ENCODE data around the gene CAMSAP2. TPM values are rescaled to one million over a fixed set of nuclear protein-coding genes. Genes with fewer than 3 reads are reported as not detected.
A peak's percentile ranks its signal among the peaks of the same experiment; 100 is the strongest.

Gene CAMSAP2
- total and polyA plus RNA-seq, 5 donors, result 6.9 to 39.5 (median 36.0) TPM

- H3K4me1 ChIP-seq (ENCODE audit: control insufficient read depth, insufficient read depth, low read length), result no peaks in the 10 kb centered on the region
- H3K9me3 ChIP-seq (ENCODE audit: control insufficient read depth, low read length), result no peaks in the 10 kb centered on the region
- intact Hi-C loops (cut with DNase I), result no loop called here
- ATAC-seq (no peak), DNase-seq (no peak)
- H3K27me3 ChIP-seq (ENCODE audit: control insufficient read depth, insufficient read depth), result no peaks in the 10 kb centered on the region
- WGBS, result 85% methylated on average over 2 of the region's 2 CpGs
- no peak overlapping the region for H3K4me3 ChIP-seq (ENCODE audit: low read length)
- no peak overlapping the region for H3K27ac ChIP-seq (ENCODE audit: low read length)
Measured at GRCh38 chr1:200714504-200715187, 24.0 kb upstream of the CAMSAP2 start.

GRCh38 chr1:200720199-200720598, 18.5 kb upstream of the CAMSAP2 start:
- intact Hi-C loops (cut with DNase I), result no loop called here
- no peak for DNase-seq
- H3K4me1 ChIP-seq (ENCODE audit: control insufficient read depth, insufficient read depth, low read length), result no peaks in the 10 kb centered on the region
- H3K4me3 ChIP-seq (ENCODE audit: low read length), result no peak overlapping the region
- no peaks in the 10 kb centered on the region for H3K27me3 ChIP-seq (ENCODE audit: control insufficient read depth, insufficient read depth)
- H3K9me3 ChIP-seq (ENCODE audit: control insufficient read depth, low read length), result no peaks in the 10 kb centered on the region
- 88% methylated on average over 1 of the region's 1 CpG for WGBS
- no peak overlapping the region for H3K27ac ChIP-seq (ENCODE audit: low read length)
- ATAC-seq, result no peak

GRCh38 chr1:200724064-200724463, 14.6 kb upstream of the CAMSAP2 start:
- intact Hi-C loops (cut with DNase I), result no loop called here
- Histone ChIP-seq H3K4me1 (ENCODE audit: control insufficient read depth, insufficient read depth, low read length) (no peaks in the 10 kb centered on the region), H3K27me3 (ENCODE audit: control insufficient read depth, insufficient read depth) (no peaks in the 10 kb centered on the region), H3K4me3 (ENCODE audit: low read length) (no peak overlapping the region), H3K9me3 (ENCODE audit: control insufficient read depth, low read length) (no peaks in the 10 kb centered on the region), H3K27ac (ENCODE audit: low read length) (no peak overlapping the region)
- no peak for ATAC-seq
- no peak for DNase-seq

- no peaks in the 10 kb centered on the region for H3K4me1 ChIP-seq (ENCODE audit: control insufficient read depth, insufficient read depth, low read length)
- no peaks in the 10 kb centered on the region for H3K9me3 ChIP-seq (ENCODE audit: control insufficient read depth, low read length)
- ATAC-seq, result no peak
- no peak overlapping the region for H3K27ac ChIP-seq (ENCODE audit: low read length)
- no peaks in the 10 kb centered on the region for H3K27me3 ChIP-seq (ENCODE audit: control insufficient read depth, insufficient read depth)
- no peak for DNase-seq
- no peak overlapping the region for H3K4me3 ChIP-seq (ENCODE audit: low read length)
- 96% methylated on average over 2 of the region's 2 CpGs for WGBS
- intact Hi-C loops (cut with DNase I), result no loop called here
Measured at GRCh38 chr1:200727257-200727656, 11.4 kb upstream of the CAMSAP2 start.

- no peaks in the 10 kb centered on the region for H3K9me3 ChIP-seq (ENCODE audit: control insufficient read depth, low read length)
- intact Hi-C loops (cut with DNase I), result loop anchor here in 1 of 4 donors (10.0 kb wide), 1 partner anchor 45 kb away; no protein-coding TSS in a partner anchor
- H3K4me1 ChIP-seq (ENCODE audit: control insufficient read depth, insufficient read depth, low read length), result no peaks in the 10 kb centered on the region
- ATAC-seq, result no peak
- no peak for DNase-seq
- H3K27ac ChIP-seq (ENCODE audit: low read length), result no peak overlapping the region
- 41% methylated on average over 3 of the region's 3 CpGs for whole genome bisulfite sequencing
- no peaks in the 10 kb centered on the region for H3K27me3 ChIP-seq (ENCODE audit: control insufficient read depth, insufficient read depth)
- H3K4me3 ChIP-seq (ENCODE audit: low read length), result no peak overlapping the region
Measured at GRCh38 chr1:200729863-200730262, 8.8 kb upstream of the CAMSAP2 start.

- WGBS, result 95% methylated on average over 5 of the region's 5 CpGs
- intact Hi-C loops (cut with DNase I), result loop anchor here in 1 of 4 donors (10.0 kb wide), 1 partner anchor 47 kb away; no protein-coding TSS in a partner anchor
- DNase-seq (no peak), ATAC-seq (no peak)
- no peaks in the 10 kb centered on the region for H3K9me3 ChIP-seq (ENCODE audit: control insufficient read depth, low read length)
- H3K4me3 ChIP-seq (ENCODE audit: low read length), result no peak overlapping the region
- H3K27ac ChIP-seq (ENCODE audit: low read length), result no peak overlapping the region
- H3K27me3 ChIP-seq (ENCODE audit: control insufficient read depth, insufficient read depth), result no peaks in the 10 kb centered on the region
- no peaks in the 10 kb centered on the region for H3K4me1 ChIP-seq (ENCODE audit: control insufficient read depth, insufficient read depth, low read length)
Measured at GRCh38 chr1:200731654-200732332, 6.9 kb upstream of the CAMSAP2 start.

GRCh38 chr1:200732438-200732837, 6.3 kb upstream of the CAMSAP2 start:
- no peak overlapping the region for H3K4me3 ChIP-seq (ENCODE audit: low read length)
- no peak for DNase-seq

GRCh38 chr1:200733907-200734306, 4.8 kb upstream of the CAMSAP2 start:
- peaks cover 2% of the 10 kb centered on the region for H3K4me1 ChIP-seq (ENCODE audit: control insufficient read depth, insufficient read depth, low read length)
- no peak for DNase-seq

More at GRCh38 chr1:200732438-200732837, 6.3 kb upstream of the CAMSAP2 start:
- Histone ChIP-seq H3K4me1 (ENCODE audit: control insufficient read depth, insufficient read depth, low read length) (no peaks in the 10 kb centered on the region), H3K27ac (ENCODE audit: low read length) (no peak overlapping the region), H3K9me3 (ENCODE audit: control insufficient read depth, low read length) (no peaks in the 10 kb centered on the region), H3K27me3 (ENCODE audit: control insufficient read depth, insufficient read depth) (no peaks in the 10 kb centered on the region)
- intact Hi-C loops (cut with DNase I), result loop anchor here in 1 of 4 donors (10.0 kb wide), 1 partner anchor 48 kb away; no protein-coding TSS in a partner anchor
- ATAC-seq, result no peak
- 73% methylated on average over 7 of the region's 7 CpGs for WGBS

GRCh38 chr1:200737647-200738291, 924 bp upstream of the CAMSAP2 start:
- DNase-seq (no peak), ATAC-seq (no peak)
- H3K9me3 ChIP-seq (ENCODE audit: control insufficient read depth, low read length), result no peaks in the 10 kb centered on the region
- WGBS, result 84% methylated on average over 8 of the region's 8 CpGs
- peaks cover 2% of the 10 kb centered on the region for H3K4me1 ChIP-seq (ENCODE audit: control insufficient read depth, insufficient read depth, low read length)
- no peak overlapping the region for H3K27ac ChIP-seq (ENCODE audit: low read length)
- intact Hi-C loops (cut with DNase I), result loop anchor here in 3 of 4 donors (5.0 to 10.0 kb wide), 2 partner anchors 53 to 65 kb away; no protein-coding TSS in a partner anchor
- H3K27me3 ChIP-seq (ENCODE audit: control insufficient read depth, insufficient read depth), result no peaks in the 10 kb centered on the region
- peak overlapping the region; percentile 71 for H3K4me3 ChIP-seq (ENCODE audit: low read length)

More at GRCh38 chr1:200733907-200734306, 4.8 kb upstream of the CAMSAP2 start:
- intact Hi-C loops (cut with DNase I), result loop anchor here in 1 of 4 donors (10.0 kb wide), 1 partner anchor 49 kb away; no protein-coding TSS in a partner anchor
- ATAC-seq, result no peak
- H3K4me3 ChIP-seq (ENCODE audit: low read length), result no peak overlapping the region
- 87% methylated on average over 6 of the region's 6 CpGs for WGBS
- H3K9me3 ChIP-seq (ENCODE audit: control insufficient read depth, low read length), result no peaks in the 10 kb centered on the region
- no peaks in the 10 kb centered on the region for H3K27me3 ChIP-seq (ENCODE audit: control insufficient read depth, insufficient read depth)
- H3K27ac ChIP-seq (ENCODE audit: low read length), result no peak overlapping the region

- H3K4me1 ChIP-seq (ENCODE audit: control insufficient read depth, insufficient read depth, low read length), result peaks cover 2% of the 10 kb centered on the region
- intact Hi-C loops (cut with DNase I), result loop anchor here in 3 of 4 donors (5.0 to 10.0 kb wide), 2 partner anchors 54 to 67 kb away; no protein-coding TSS in a partner anchor
- H3K27me3 ChIP-seq (ENCODE audit: control insufficient read depth, insufficient read depth), result no peaks in the 10 kb centered on the region
- H3K9me3 ChIP-seq (ENCODE audit: control insufficient read depth, low read length), result no peaks in the 10 kb centered on the region
- peak overlapping the region; percentile 98 for H3K27ac ChIP-seq (ENCODE audit: low read length)
- peak; percentile 87 to 94 (median 93) for DNase-seq
- ATAC-seq, result peak; percentile 92 to 93
- under 1% methylated on average over 79 of the region's 80 CpGs for WGBS
- peak overlapping the region; percentile 71 for H3K4me3 ChIP-seq (ENCODE audit: low read length)
Measured at GRCh38 chr1:200738949-200739651, 407 bp downstream of the CAMSAP2 start.
